ENCODE results near the gene WDR72.

- TF ChIP-seq POLR2A (IDR thresholded peaks at IDR 0.05; ENCODE audit: low read length) (no peak), GATA1 (IDR thresholded peaks at IDR 0.05; ENCODE audit: low read depth, low read length) (no peak)
These were observed 209.7 kb downstream of the WDR72 start for GRCh38 chr15:53549697-53550305.

Measured in erythroblast (primary cell).